PFSK-1 (cell line): ENCODE data around the gene STYX.

Experiments
- REST ChIP-seq, 2 experiments: IDR thresholded peaks; 2 replicates each; pipeline versions ENCODE4 v1.6.1 to v1.8.0; 2011 to 2012; ENCODE audit warnings: low read depth in 2 of 2, low read length in 2 of 2, control low read depth in 1 of 2, inconsistent platforms in 1 of 2, mild to moderate bottlenecking in 1 of 2, moderate library complexity in 1 of 2; ENCODE audit not compliant: insufficient read depth in 1 of 2
- SIN3A ChIP-seq: IDR thresholded peaks from 2 replicates; pipeline ENCODE4 v1.6.1; 2012; ENCODE audit warnings: mild to moderate bottlenecking, low read length, moderate library complexity, borderline replicate concordance; ENCODE audit not compliant: insufficient read depth

DNA sequence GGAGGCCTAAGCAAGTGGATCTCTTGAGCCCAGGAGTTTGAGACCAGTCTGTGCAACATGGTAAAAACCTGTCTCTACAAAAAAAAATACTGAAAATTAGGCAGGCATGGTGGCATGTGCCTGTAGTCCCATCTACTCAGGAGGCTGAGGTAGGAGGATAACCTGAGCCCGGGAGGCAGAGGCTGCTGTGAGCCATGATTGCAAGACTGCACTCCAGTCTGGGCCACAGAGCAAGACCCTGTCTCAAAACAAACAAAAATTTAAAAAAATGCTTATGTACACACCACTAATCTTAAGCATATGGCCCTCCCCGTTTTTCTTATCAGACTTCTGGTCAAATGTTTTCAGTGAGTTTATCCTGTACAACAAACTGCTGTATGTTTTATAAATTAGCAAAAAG is 63.1 kb downstream of the STYX start:
- TF ChIP-seq SIN3A (no peak), REST (IDR thresholded peaks at IDR 0.05; ENCODE audit: insufficient read depth in 1 of 2, low read depth in 2 of 2, low read length in 2 of 2) (no peak)
